GM21367 (cell line): ENCODE measurements around the gene IFI27L2.

Source experiments
- ATAC-seq: cut with Tn5 transposase; IDR thresholded peaks from one replicate; pipeline ENCODE4 v1.9.1; 2021; ENCODE audit not compliant: unreplicated experiment

The IFI27L2 gene

GRCh38 chr14:94124582-94125377, 4.6 kb downstream of the IFI27L2 start:
- no peak for ATAC-seq

DNA sequence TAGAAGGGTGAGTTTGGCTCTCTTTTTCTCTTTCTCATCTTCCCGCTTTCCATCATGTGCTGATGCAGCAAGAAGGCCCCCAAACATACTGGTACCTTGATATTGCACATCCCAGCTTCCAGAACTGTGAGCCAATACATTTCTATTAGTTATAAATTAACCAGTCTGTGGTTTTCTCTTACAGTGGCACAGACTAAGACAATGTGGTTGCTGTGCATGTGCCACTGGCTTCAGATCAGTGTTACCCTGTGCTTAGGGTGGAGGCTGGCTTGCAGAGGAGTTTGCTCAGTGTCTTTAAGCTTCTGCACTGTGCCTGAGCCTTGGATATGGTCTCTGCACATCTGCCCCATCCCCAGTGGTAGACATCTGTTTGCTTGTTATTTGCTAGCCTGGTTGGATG, 5.5 kb downstream of the IFI27L2 start:
- no peak for ATAC-seq

DNA sequence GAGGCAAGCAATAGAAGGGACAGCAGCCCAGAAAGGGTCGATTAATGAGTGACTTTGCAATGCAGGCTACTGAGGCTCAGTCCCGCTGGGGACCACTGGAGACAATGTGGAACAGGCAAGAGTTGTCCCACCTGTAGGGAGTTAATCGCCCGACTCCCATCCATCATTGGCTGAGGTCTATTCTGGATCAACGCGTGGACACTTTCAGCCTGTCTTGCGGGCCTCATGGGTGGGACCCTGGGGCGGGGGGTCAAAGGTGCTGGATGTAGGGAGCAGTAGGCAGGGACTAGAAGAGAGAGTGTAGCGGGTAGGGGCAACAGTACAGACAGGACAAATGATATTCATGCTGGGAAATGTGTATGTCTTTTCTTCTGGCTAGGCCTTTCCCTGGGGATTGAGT, 6.1 kb downstream of the IFI27L2 start:
- ATAC-seq = no peak

DNA sequence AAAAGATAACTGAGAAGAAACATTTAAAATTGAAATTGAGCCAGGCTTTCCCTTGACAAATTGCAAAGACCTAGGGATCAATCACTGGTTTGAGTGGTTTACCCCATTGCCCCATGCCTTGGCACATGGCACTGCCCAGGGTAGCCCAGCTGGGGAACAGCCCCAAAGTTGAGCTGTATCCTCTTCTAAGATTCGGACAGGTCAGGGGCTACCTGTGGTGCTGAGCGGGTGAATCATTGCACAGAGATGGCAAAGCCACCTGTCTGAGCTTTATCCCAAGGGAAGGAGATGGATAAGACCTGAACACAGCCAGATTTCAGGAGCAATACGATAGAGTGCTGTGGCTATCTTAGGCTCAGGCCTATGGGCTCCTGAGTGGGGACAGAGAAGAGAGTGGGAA, 7.0 kb downstream of the IFI27L2 start:
- ATAC-seq = no peak

- no peak for ATAC-seq
These were observed 7.9 kb downstream of the IFI27L2 start for GRCh38 chr14:94121485-94121884.

- ATAC-seq = no peak
These were observed 8.6 kb downstream of the IFI27L2 start for GRCh38 chr14:94120667-94121340.

DNA sequence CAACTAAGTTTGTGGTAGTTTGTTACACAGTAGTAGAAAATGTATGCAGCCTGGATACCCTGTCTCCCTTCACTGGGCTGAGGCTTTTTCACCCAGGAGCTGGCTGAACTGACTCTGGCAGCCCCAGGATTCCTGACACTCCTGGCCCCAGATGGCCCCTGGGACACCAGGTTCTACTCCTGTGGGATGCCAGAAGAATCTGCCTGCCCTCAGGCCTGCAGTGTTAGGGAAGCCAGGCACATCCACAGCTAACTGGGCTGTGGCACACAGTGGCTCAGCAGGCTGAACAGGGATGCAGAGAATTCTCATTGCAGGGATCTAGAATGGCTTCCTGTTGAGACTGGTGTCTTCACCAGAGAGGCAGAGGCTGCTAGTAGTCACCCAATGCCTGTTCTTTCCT, 10.3 kb downstream of the IFI27L2 start:
- ATAC-seq = no peak

- ATAC-seq = no peak
These were observed 11.5 kb downstream of the IFI27L2 start for GRCh38 chr14:94117856-94118255.

- no peak for ATAC-seq
These were observed 12.7 kb downstream of the IFI27L2 start for GRCh38 chr14:94116701-94117100.

DNA sequence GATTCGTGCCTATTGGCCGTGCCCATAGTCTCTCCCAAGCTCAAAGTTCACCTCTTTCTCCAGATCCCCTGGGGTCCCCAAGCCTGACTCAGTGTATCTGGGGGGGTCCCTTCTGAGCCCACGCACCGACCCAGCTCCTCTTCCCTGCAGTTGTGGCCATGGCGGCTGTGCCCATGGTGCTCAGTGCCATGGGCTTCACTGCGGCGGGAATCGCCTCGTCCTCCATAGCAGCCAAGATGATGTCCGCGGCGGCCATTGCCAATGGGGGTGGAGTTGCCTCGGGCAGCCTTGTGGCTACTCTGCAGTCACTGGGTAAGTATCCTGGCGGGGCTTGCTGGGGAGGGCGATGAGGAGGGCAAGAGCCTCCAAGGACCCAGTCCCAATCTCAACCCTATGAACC, 13.8 kb downstream of the IFI27L2 start:
- ATAC-seq = no peak

GRCh38 chr14:94115058-94115591, 14.3 kb downstream of the IFI27L2 start:
- no peak for ATAC-seq

GRCh38 chr14:94114589-94115057, 14.8 kb downstream of the IFI27L2 start:
- ATAC-seq = no peak

GRCh38 chr14:94113908-94114588, 15.4 kb downstream of the IFI27L2 start:
- ATAC-seq = no peak

DNA sequence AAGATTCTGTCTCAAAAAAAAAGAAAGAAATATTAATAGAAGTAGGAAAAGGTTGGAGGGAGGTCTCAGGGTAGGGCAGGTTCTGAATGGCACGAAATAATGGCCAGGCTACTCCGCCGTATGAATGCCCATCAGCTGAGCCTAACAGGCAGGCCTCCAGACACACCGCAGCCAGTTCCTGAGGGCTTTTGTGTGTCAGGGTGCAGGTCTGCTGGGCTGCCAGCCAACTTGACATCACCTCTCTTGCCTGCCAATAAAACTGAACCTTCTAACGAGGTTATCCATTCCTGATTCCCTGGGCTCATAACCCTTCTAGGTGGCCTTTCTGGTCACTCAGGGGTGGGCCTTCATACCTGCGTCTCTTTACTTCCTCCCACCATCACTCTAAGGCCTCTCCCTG, 15.9 kb downstream of the IFI27L2 start:
- ATAC-seq = no peak

- no peak for ATAC-seq
These were observed 16.3 kb downstream of the IFI27L2 start for GRCh38 chr14:94113073-94113472.

GRCh38 chr14:94112513-94113063, 16.8 kb downstream of the IFI27L2 start:
- no peak for ATAC-seq

DNA sequence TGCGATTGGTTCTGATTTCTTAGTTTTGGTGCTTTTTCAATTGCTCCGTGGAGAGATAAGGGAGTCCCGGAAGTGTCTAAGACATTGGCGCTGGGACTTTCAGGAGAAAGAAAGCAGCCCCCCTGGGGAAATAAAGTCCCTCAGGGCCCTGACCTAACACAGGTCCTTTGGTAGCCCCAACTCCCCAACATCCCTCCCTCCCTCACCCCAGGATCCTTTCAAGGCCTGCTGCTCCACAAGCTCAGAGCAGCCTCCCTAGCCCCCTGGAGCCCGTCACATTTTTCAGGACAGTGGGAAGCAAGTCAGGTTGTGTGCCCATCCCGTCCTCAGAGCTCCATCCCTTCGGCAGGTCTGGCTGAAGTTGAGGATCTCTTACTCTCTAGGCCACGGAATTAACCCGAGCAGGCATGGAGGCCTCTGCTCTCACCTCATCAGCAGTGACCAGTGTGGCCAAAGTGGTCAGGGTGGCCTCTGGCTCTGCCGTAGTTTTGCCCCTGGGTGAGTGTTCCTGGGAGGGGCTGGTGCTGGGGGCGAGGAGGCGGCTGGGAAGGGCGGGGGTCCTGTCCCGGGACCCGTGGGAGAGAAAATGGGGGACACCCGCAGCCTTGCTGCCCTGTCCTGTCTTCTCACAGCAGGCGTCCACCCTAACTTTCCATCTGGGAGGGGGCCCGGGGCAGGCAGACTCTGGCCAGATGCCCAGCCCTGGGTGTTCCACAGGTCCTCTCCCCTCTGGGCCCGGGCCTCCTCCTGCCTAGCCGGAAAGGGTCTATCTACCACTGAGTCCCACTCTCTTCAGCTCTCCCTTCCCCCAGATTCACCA, 17.9 kb downstream of the IFI27L2 start:
- no peak for ATAC-seq

- ATAC-seq = no peak
These were observed 18.7 kb downstream of the IFI27L2 start, which contains the start of gene IFI27 for GRCh38 chr14:94110552-94111181. TSS of gene IFI27 (plus strand) at chr14:94110736.

- no peak for ATAC-seq
These were observed 19.5 kb downstream of the IFI27L2 start for GRCh38 chr14:94109915-94110250.

DNA sequence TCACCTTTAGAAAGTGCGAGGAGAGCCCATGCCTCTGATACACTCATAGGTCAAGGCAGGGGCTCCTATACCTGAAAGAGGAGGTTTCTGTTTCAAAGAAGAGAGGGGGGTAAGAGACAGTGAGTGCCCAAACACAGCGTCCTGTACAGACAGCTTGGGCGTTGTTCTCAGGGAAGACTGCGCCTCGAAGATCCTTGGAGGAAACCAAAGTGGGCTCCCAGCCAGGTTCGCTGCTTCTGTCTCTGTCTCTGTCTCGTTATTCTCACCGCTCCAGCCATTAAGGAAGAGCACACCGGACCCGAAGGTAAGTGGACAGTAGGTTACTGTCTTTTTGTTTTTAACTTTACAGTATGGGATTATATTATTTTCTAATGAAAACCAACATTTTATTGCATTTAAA, 24.7 kb downstream of the IFI27L2 start:
- ATAC-seq = no peak
